H7 (cell line): Measurements from ENCODE around the gene ZNF414. TPM values are rescaled to one million over a fixed set of nuclear protein-coding genes. Genes with fewer than 3 reads are reported as not detected.

Experiments used
- DNase-seq: peaks from one replicate; pipeline ENCODE4 v3.0.0; 2012
- H3K27me3 ChIP-seq: 2 replicates; pipeline ENCODE4 v1.6.0; 2011; ENCODE audit warnings: mild to moderate bottlenecking, low read length; ENCODE audit not compliant: control insufficient read depth, insufficient read depth
- H3K36me3 ChIP-seq: replicated peaks from 2 replicates; pipeline ENCODE4 v1.5.1; 2011; ENCODE audit warnings: low read length; ENCODE audit not compliant: control insufficient read depth, insufficient read depth
- H3K4me3 ChIP-seq: 2 replicates; pipeline ENCODE4 v1.5.1; 2011; ENCODE audit warnings: low read depth, mild to moderate bottlenecking, control low read depth, low read length, moderate library complexity; ENCODE audit not compliant: insufficient read depth
- total RNA-seq: library from RNA; depleted of rRNA; stranded (reverse); fragments of >200 nt; shearing (Covaris generic); gene quantifications from 2 replicates; pipeline ENCODE4 v1.2.3, GENCODE V29; 2014

The ZNF414 gene
- total RNA-seq, 1 experiment from 2014 or later, result 13.1 TPM

DNA sequence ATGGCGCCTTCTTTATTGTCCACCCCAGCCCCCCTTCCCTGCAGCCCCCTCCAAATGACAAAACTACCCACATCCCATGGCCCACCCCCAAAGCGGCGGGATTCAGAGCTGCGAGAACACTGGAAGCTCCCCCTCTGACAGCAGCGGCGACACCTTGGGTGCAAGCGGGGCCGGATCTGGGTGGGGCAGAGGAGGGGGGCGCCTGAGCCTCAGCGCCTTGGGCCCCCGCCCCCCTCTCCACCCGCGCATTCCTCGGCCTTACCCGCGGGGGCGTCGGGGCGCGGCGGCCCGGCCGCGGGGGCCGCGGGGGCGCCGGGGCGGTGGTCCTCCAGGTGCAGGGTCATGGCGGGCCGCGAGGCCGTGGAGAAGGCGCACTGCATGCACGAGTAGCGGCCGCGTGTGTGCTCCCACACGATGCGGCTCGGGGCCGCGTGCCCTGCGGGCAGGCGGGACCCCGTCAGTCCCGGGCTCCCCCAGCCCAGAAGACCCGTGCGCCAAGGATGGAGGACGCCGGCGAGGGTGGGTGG, 3.3 kb downstream of the ZNF414 start:
- DNase-seq, result peak; percentile 61
- Histone ChIP-seq H3K36me3 (no peaks in the 10 kb centered on the region; the same call in 1 of the 2 replicates), H3K27me3 (no peaks in the 10 kb centered on the region), H3K4me3 (peak overlapping the region; percentile 32; the same call in 1 of the 2 replicates)

DNA sequence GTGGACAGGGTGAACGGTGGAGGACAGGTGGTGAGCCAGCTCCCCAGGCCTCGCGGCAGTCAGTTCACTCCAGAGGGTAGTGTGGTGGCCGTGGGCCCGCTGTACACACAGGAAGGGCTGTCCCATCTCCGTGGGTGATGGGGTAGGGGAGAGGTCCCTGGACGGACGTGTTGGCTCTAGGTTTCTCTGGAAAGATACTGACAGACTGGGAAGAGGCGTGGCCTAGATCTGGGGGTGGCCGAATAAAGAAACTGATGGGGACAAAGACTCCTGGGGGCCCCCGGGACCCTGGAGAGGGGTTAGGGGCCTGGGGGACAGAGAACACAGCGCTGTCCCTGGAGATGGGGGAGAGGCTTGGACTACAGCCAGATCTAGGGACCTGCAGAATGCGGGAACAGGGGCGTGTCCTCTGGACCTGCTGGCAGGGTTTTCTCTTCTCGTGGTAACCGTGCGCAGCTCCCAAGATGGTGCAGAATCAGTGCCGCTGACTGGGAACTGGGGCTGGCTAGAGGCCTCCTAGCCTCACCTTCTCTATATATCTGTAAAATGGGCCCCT, 7.5 kb downstream of the ZNF414 start:
- DNase-seq, result peak; percentile 85

GRCh38 chr19:8505680-8506401, 8.1 kb downstream of the ZNF414 start:
- no peaks in the 10 kb centered on the region for H3K36me3 ChIP-seq
- no peaks in the 10 kb centered on the region for H3K27me3 ChIP-seq
- DNase-seq, result peak; percentile 96
- peak overlapping the region; percentile 64 for H3K4me3 ChIP-seq

More for the DNA sequence above, 7.5 kb downstream of the ZNF414 start:
- H3K36me3 ChIP-seq, result no peaks in the 10 kb centered on the region
- no peaks in the 10 kb centered on the region for H3K27me3 ChIP-seq
- peak overlapping the region; percentile 64 for H3K4me3 ChIP-seq

DNA sequence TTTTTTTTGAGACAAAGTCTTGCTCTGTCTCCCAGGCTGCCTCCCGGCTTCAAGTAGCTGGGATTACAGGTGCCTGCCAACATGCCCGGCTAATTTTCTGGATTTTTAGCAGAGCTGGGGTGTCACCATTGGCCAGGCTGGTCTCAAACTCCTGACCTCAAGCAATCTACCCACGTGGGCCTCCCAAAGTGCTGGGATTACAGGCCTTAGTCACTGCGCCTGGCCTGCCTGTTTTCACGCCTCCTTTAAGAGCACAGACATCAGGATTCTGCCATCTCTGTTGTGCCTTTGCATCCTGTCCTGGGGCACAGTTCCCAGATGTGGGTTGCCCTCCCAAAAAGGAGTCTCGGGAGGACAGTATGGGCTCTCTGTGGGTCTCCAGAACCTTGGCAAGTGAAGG, 9.0 kb downstream of the ZNF414 start:
- Histone ChIP-seq H3K4me3 (no peak overlapping the region), H3K27me3 (no peaks in the 10 kb centered on the region), H3K36me3 (no peaks in the 10 kb centered on the region)
- DNase-seq, result no peak

- Histone ChIP-seq H3K27me3 (no peaks in the 10 kb centered on the region), H3K36me3 (no peaks in the 10 kb centered on the region), H3K4me3 (no peak overlapping the region)
- DNase-seq, result no peak
Measured at GRCh38 chr19:8504171-8504570, 9.8 kb downstream of the ZNF414 start.

DNA sequence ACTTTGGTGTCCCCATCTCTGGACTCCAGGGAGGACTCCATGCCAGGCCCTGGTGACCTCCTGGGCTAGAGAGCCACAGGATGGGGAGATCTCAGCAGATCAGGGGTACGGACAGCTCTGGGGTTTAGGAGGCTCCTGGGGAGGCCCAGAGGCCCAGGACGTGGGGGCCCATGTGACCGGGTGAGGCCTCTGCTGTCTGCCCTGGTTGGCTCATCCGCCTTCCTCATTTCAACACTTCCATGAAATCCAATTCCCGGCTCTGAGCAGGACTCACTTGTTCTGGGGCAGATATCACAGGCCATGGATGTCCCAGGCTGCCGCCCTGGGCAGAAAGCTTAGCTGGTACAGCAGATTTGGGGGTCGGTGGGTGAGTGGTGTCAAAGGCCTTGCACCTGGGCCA, 10.5 kb downstream of the ZNF414 start:
- H3K36me3 ChIP-seq, result no peaks in the 10 kb centered on the region
- no peaks in the 10 kb centered on the region for H3K27me3 ChIP-seq
- DNase-seq, result no peak
- H3K4me3 ChIP-seq, result no peak overlapping the region

DNA sequence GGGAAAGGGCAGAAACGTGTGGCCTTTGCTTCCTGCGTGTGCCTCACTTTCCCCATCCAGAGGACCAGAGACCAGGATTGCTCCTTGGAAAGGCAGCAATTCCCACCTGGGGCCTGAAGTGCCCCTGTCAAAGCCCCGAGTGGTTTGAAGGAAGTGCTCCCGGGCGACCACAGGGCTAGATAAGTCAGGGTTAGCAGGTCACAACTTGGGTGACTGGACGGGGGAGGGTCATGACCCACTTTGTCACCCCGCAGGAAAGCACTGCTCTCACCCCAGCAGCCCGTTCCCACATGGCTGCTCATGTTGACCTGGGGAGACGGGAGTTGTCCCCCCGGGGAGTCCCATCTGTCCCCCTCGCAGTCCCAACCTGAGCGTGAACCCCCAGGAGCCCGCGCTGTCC, 12.0 kb downstream of the ZNF414 start:
- H3K36me3 ChIP-seq, result no peaks in the 10 kb centered on the region
- DNase-seq, result no peak

DNA sequence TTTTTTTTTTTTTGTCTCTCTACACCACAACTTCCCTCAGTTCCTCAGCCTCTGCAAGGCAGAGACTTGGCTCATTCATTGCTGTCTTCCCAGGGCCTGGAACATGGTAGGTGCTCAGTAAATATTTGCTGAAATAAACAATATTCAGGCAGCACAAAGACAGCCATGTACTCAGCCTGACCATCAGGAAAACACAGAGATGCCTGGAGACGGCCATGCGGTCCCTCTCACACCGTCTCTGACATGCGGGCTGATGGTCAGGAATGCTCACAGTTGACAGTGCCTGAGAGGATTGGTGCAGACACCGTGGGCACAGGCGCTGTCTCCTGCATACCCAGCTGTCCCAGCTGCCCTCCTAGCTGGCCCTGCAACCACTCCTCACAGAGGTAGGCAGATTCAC, 12.5 kb downstream of the ZNF414 start:
- H3K27me3 ChIP-seq, result no peaks in the 10 kb centered on the region
- H3K36me3 ChIP-seq, result no peaks in the 10 kb centered on the region
- H3K4me3 ChIP-seq, result no peak overlapping the region
- DNase-seq, result no peak

More for the DNA sequence above, 12.0 kb downstream of the ZNF414 start:
- Histone ChIP-seq H3K27me3 (no peaks in the 10 kb centered on the region), H3K4me3 (no peak overlapping the region)

- no peaks in the 10 kb centered on the region for H3K36me3 ChIP-seq
- peak; percentile 69 for DNase-seq
- H3K4me3 ChIP-seq, result no peak overlapping the region
- H3K27me3 ChIP-seq, result no peaks in the 10 kb centered on the region
Measured at GRCh38 chr19:8500158-8500557, 13.8 kb downstream of the ZNF414 start.

GRCh38 chr19:8499048-8499833, 14.7 kb downstream of the ZNF414 start:
- Histone ChIP-seq H3K36me3 (no peaks in the 10 kb centered on the region), H3K27me3 (no peaks in the 10 kb centered on the region), H3K4me3 (no peak overlapping the region)
- peak; percentile 64 for DNase-seq

GRCh38 chr19:8498295-8498694, 15.7 kb downstream of the ZNF414 start:
- H3K27me3 ChIP-seq, result no peaks in the 10 kb centered on the region
- H3K36me3 ChIP-seq, result no peaks in the 10 kb centered on the region
- H3K4me3 ChIP-seq, result no peak overlapping the region
- no peak for DNase-seq

DNA sequence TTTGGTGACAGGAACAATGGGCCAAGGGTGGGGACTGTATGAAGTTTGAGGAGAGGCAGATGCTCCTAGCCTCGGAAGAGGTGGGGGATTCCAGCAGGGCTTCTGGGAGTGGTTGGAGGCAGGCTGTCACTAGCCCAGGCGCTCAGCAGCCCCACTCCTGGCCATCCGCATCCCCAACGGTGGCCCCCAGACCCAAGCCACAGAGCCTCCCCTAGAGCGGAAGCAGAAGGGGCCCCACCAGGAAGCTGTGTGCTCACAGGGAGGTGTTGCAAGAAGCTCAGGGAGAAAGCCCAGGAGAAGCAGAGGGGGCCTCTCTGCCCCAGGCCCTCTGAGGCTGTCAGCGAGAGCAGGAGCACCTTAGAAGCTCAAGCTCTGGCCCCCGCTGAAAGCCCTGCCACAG, 19.8 kb downstream of the ZNF414 start:
- no peaks in the 10 kb centered on the region for H3K27me3 ChIP-seq
- no peaks in the 10 kb centered on the region for H3K36me3 ChIP-seq
- peak; percentile 70 for DNase-seq
- H3K4me3 ChIP-seq, result no peak overlapping the region

DNA sequence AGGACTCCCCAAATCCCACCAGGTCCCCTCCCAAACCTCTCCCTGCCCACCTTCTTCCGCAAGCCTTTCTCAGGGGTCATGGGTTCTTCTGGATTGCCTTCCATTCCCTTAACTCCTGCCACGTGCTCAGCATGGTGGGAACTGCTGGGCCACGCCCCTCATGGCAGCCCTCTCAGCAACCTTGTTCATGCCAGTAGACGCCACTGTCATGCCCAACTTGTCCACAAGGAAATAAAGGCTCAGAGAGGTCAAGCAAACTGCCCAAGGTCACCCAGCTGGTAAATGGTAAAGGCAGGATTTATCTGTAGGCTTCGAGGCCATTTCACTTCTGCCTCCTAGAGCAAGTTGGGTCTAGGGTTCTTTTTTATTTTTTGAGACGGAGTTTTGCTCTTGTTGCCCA, 22.4 kb downstream of the ZNF414 start:
- no peaks in the 10 kb centered on the region for H3K27me3 ChIP-seq
- H3K4me3 ChIP-seq, result no peak overlapping the region
- H3K36me3 ChIP-seq, result peaks cover 16% of the 10 kb centered on the region
- peak; percentile 65 for DNase-seq

GRCh38 chr19:8490873-8491272, 23.1 kb downstream of the ZNF414 start:
- H3K27me3 ChIP-seq, result no peaks in the 10 kb centered on the region
- H3K4me3 ChIP-seq, result no peak overlapping the region
- DNase-seq, result no peak
- H3K36me3 ChIP-seq, result peaks cover 22% of the 10 kb centered on the region

GRCh38 chr19:8490395-8490760, 23.6 kb downstream of the ZNF414 start:
- no peak overlapping the region for H3K4me3 ChIP-seq
- peaks cover 26% of the 10 kb centered on the region for H3K36me3 ChIP-seq
- H3K27me3 ChIP-seq, result no peaks in the 10 kb centered on the region
- peak; percentile 56 for DNase-seq
